A673 (cell line): Measurements from ENCODE around the gene PTH1R. TPM values are rescaled to one million over a fixed set of nuclear protein-coding genes. Genes with fewer than 3 reads are reported as not detected.

Experiments
- BruUV-seq: library from RNA; stranded (reverse); fragments of 400-500 nt; replicated peaks from 2 replicates; lab custom pipeline; 2021; lab: Mats Ljungman, UMichigan
- CTCF ChIA-PET: fragments of 300-600 bp; sonication (Branson Sonifier 250); formaldehyde crosslinking; loops from one replicate; lab custom pipeline; 2022; ENCODE audit warnings: antibody characterized with exemption; lab: Charles Lee
- POLR2A ChIA-PET: fragments of 300-600 bp; sonication (Branson Sonifier 250); formaldehyde crosslinking; loops from one replicate; lab custom pipeline; 2022; ENCODE audit warnings: antibody characterized with exemption; ENCODE audit not compliant: low non-redundant PET; lab: Charles Lee
- DNase-seq: peaks from one replicate; pipeline ENCODE4 v3.0.0-alpha.2; 2015; ENCODE audit warnings: low spot score
- H3K27ac ChIP-seq: fragments of 200-600 bp; sonication (generic); 2 replicates; pipeline ENCODE4 v1.5.1; 2016; ENCODE audit warnings: mixed run types, low read depth, mild to moderate bottlenecking, mixed read lengths, antibody characterized with exemption, low read length; ENCODE audit not compliant: poor library complexity, severe bottlenecking
- H3K27me3 ChIP-seq: fragments of 200-600 bp; sonication (generic); replicated peaks from 2 replicates; pipeline ENCODE4 v1.6.1; 2017; ENCODE audit warnings: mixed run types, low read depth, mild to moderate bottlenecking, mixed read lengths, antibody characterized with exemption, low read length; ENCODE audit not compliant: insufficient read depth, poor library complexity
- H3K36me3 ChIP-seq: fragments of 200-600 bp; sonication (generic); 2 replicates; pipeline ENCODE4 v1.6.1; 2016; ENCODE audit warnings: mixed run types, mild to moderate bottlenecking, mixed read lengths, antibody characterized with exemption, low read length; ENCODE audit not compliant: insufficient read depth, poor library complexity, severe bottlenecking
- H3K4me1 ChIP-seq: fragments of 200-600 bp; sonication (generic); 2 replicates; pipeline ENCODE4 v1.6.1; 2017; ENCODE audit warnings: mixed run types, mild to moderate bottlenecking, mixed read lengths, antibody characterized with exemption, low read length; ENCODE audit not compliant: insufficient read depth, poor library complexity, severe bottlenecking
- H3K4me3 ChIP-seq: fragments of 200-600 bp; sonication (generic); 2 replicates; pipeline ENCODE4 v1.5.1; 2016; ENCODE audit warnings: low read depth, mixed run types, mild to moderate bottlenecking, mixed read lengths, low read length; ENCODE audit not compliant: poor library complexity, severe bottlenecking
- H3K9me3 ChIP-seq: fragments of 200-600 bp; sonication (generic); 2 replicates; pipeline ENCODE4 v1.6.1; 2016; ENCODE audit warnings: mixed run types, low read depth, mild to moderate bottlenecking, mixed read lengths, antibody characterized with exemption, low read length; ENCODE audit not compliant: poor library complexity, severe bottlenecking
- CTCF ChIP-seq: fragments of 300-800, 200-600 bp; sonication (generic); conservative IDR thresholded peaks from 2 replicates; pipeline ENCODE4 v1.5.1; 2017; ENCODE audit warnings: low read depth, mild to moderate bottlenecking, antibody characterized with exemption, low read length, moderate library complexity, mixed read lengths
- EZH2 ChIP-seq: fragments of 200-600 bp; sonication (generic); IDR thresholded peaks from 2 replicates; pipeline ENCODE4 v1.6.1; 2017; ENCODE audit warnings: borderline replicate concordance, low read depth, mild to moderate bottlenecking, mixed read lengths, antibody characterized with exemption, low read length; ENCODE audit not compliant: poor library complexity, severe bottlenecking
- intact Hi-C: fragments of 100-400 bp; cut with micrococcal nuclease; formaldehyde crosslinking; loops from one replicate; pipeline ENCODE4 v1.10.0; 2022; ENCODE audit not compliant: unreplicated experiment
- total RNA-seq: library from RNA; stranded (reverse); gene quantifications from 2 replicates; pipeline ENCODE4 v1.2.3, GENCODE V29; 2021

PTH1R gene
- total RNA-seq, 1 experiment from 2014 or later: 1.2 TPM

- no peak for DNase-seq
- Histone ChIP-seq H3K9me3 (no peaks in the 10 kb centered on the region), H3K4me1 (no peaks in the 10 kb centered on the region), H3K36me3 (no peaks in the 10 kb centered on the region), H3K27ac (no peak overlapping the region), H3K4me3 (no peak overlapping the region), H3K27me3 (no peaks in the 10 kb centered on the region)
- ChIA-PET CTCF (no interaction called here), POLR2A (interaction anchor here (0.6 kb wide), 1 partner anchor 527 kb away, joined by 3 read pairs; no protein-coding TSS in a partner anchor)
- BruUV-seq: no TSS peak
- intact Hi-C loops: no loop called here
- TF ChIP-seq EZH2 (no peak), CTCF (no peak)
Observed at GRCh38 chr3:46849686-46850467, 27.6 kb upstream of the PTH1R start.

- ChIA-PET POLR2A (no interaction called here), CTCF (no interaction called here)
- no peaks in the 10 kb centered on the region for H3K4me1 ChIP-seq
- H3K27ac ChIP-seq: no peak overlapping the region
- no peaks in the 10 kb centered on the region for H3K27me3 ChIP-seq
- no peak for DNase-seq
- intact Hi-C loops: no loop called here
- BruUV-seq: no TSS peak
- no peaks in the 10 kb centered on the region for H3K36me3 ChIP-seq
- no peak overlapping the region for H3K4me3 ChIP-seq
- no peaks in the 10 kb centered on the region for H3K9me3 ChIP-seq
- TF ChIP-seq CTCF (no peak), EZH2 (no peak)
Observed at GRCh38 chr3:46850468-46850779, 27.1 kb upstream of the PTH1R start.

GRCh38 chr3:46851364-46852333 lies 25.9 kb upstream of the PTH1R start:
- ChIA-PET CTCF (no interaction called here), POLR2A (no interaction called here)
- Histone ChIP-seq H3K4me3 (no peak overlapping the region), H3K27ac (no peak overlapping the region), H3K36me3 (no peaks in the 10 kb centered on the region), H3K27me3 (no peaks in the 10 kb centered on the region), H3K9me3 (no peaks in the 10 kb centered on the region), H3K4me1 (no peaks in the 10 kb centered on the region)
- TF ChIP-seq EZH2 (no peak), CTCF (no peak)
- no TSS peak for BruUV-seq
- no peak for DNase-seq
- intact Hi-C loops: no loop called here
